ENCODE data around the gene GNPDA2. TPM values are rescaled to one million over a fixed set of nuclear protein-coding genes. Genes with fewer than 3 reads are reported as not detected.

GNPDA2 gene
- total RNA-seq, 1 donor from 2014 or later = 8.8 TPM

GRCh38 chr4:44674471-44674870, 51.9 kb downstream of the GNPDA2 start:
- Mint-ChIP-seq H3K27me3 (peaks cover 14% of the 10 kb centered on the region), H3K27ac (no peak overlapping the region), H3K36me3 (ENCODE audit: insufficient read depth) (no peaks in the 10 kb centered on the region), H3K4me3 (ENCODE audit: low read depth) (no peak overlapping the region), H3K9me3 (ENCODE audit: low read depth) (no peaks in the 10 kb centered on the region), H3K4me1 (ENCODE audit: low read depth) (peaks cover 5% of the 10 kb centered on the region)
- DNase-seq (ENCODE audit: low spot score, unreplicated experiment) = no peak
- TF ChIP-seq, protein P1, sequence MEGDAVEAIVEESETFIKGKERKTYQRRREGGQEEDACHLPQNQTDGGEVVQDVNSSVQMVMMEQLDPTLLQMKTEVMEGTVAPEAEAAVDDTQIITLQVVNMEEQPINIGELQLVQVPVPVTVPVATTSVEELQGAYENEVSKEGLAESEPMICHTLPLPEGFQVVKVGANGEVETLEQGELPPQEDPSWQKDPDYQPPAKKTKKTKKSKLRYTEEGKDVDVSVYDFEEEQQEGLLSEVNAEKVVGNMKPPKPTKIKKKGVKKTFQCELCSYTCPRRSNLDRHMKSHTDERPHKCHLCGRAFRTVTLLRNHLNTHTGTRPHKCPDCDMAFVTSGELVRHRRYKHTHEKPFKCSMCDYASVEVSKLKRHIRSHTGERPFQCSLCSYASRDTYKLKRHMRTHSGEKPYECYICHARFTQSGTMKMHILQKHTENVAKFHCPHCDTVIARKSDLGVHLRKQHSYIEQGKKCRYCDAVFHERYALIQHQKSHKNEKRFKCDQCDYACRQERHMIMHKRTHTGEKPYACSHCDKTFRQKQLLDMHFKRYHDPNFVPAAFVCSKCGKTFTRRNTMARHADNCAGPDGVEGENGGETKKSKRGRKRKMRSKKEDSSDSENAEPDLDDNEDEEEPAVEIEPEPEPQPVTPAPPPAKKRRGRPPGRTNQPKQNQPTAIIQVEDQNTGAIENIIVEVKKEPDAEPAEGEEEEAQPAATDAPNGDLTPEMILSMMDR (IDR thresholded peaks at IDR 0.05; ENCODE audit: unreplicated experiment) = no peak

GRCh38 chr4:44671636-44672035, 54.7 kb downstream of the GNPDA2 start:
- no peaks in the 10 kb centered on the region for H3K4me1 Mint-ChIP-seq (ENCODE audit: low read depth)
- H3K27ac Mint-ChIP-seq = no peak overlapping the region

DNA sequence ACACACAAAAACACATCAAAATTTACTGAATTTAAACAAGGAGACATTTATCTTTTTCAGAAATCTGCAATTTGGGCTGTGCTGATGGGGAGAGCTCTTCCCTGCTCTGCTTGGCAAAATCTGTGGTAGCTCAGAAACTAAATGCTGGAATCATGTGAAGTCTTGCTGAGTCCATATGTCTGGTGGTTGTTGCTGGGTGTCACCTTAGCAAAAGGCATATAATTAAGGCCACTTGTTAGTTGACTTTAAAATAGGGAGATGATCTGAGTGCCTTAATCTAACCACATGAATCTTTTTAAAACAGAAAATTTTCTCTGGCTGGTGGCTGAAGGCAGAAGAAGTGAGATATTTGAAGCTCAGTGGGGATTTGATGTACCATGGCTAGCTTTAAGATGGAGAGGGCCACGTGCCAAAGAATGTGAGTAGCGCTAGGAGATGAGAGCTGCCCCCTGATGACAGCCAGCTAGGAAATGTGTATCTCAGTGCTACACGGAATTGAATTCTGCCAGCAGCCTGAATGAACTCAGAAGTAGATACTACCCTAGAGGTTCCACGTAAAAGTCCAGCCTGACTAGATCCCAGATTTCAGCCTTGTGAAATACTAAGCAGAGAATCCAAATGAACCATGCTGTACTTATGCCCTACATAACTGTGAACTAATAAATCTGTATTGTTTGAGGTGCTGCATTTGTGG, 55.7 kb downstream of the GNPDA2 start:
- no peaks in the 10 kb centered on the region for H3K4me1 Mint-ChIP-seq (ENCODE audit: low read depth)
- TF ChIP-seq, protein P1 (IDR thresholded peaks at IDR 0.05; ENCODE audit: unreplicated experiment) = no peak
- H3K4me3 Mint-ChIP-seq (ENCODE audit: low read depth) = no peak overlapping the region
- H3K27ac Mint-ChIP-seq = no peak overlapping the region
- no peaks in the 10 kb centered on the region for H3K9me3 Mint-ChIP-seq (ENCODE audit: low read depth)
- no peaks in the 10 kb centered on the region for H3K36me3 Mint-ChIP-seq (ENCODE audit: insufficient read depth)
- DNase-seq (ENCODE audit: low spot score, unreplicated experiment) = no peak
- H3K27me3 Mint-ChIP-seq = peaks cover 17% of the 10 kb centered on the region

More at GRCh38 chr4:44671636-44672035, 54.7 kb downstream of the GNPDA2 start:
- DNase-seq (ENCODE audit: low spot score, unreplicated experiment) = no peak
- Mint-ChIP-seq H3K9me3 (ENCODE audit: low read depth) (no peaks in the 10 kb centered on the region), H3K27me3 (peaks cover 17% of the 10 kb centered on the region), H3K4me3 (ENCODE audit: low read depth) (no peak overlapping the region), H3K36me3 (ENCODE audit: insufficient read depth) (no peaks in the 10 kb centered on the region)
- TF ChIP-seq, protein P1 (IDR thresholded peaks at IDR 0.05; ENCODE audit: unreplicated experiment) = no peak

GRCh38 chr4:44668526-44668925, 57.8 kb downstream of the GNPDA2 start:
- TF ChIP-seq, protein P1 (IDR thresholded peaks at IDR 0.05; ENCODE audit: unreplicated experiment) = no peak
- Mint-ChIP-seq H3K4me3 (ENCODE audit: low read depth) (no peak overlapping the region), H3K27me3 (peaks cover 17% of the 10 kb centered on the region), H3K4me1 (ENCODE audit: low read depth) (no peaks in the 10 kb centered on the region), H3K36me3 (ENCODE audit: insufficient read depth) (no peaks in the 10 kb centered on the region), H3K27ac (no peak overlapping the region), H3K9me3 (ENCODE audit: low read depth) (no peaks in the 10 kb centered on the region)
- no peak for DNase-seq (ENCODE audit: low spot score, unreplicated experiment)

GRCh38 chr4:44663539-44664263, 62.7 kb downstream of the GNPDA2 start:
- TF ChIP-seq, protein P1 (IDR thresholded peaks at IDR 0.05; ENCODE audit: unreplicated experiment) = no peak
- DNase-seq (ENCODE audit: low spot score, unreplicated experiment) = no peak
- no peaks in the 10 kb centered on the region for H3K27me3 Mint-ChIP-seq
- H3K36me3 Mint-ChIP-seq (ENCODE audit: insufficient read depth) = no peaks in the 10 kb centered on the region
- H3K27ac Mint-ChIP-seq = no peak overlapping the region
- H3K4me1 Mint-ChIP-seq (ENCODE audit: low read depth) = peaks cover 2% of the 10 kb centered on the region
- H3K4me3 Mint-ChIP-seq (ENCODE audit: low read depth) = no peak overlapping the region
- H3K9me3 Mint-ChIP-seq (ENCODE audit: low read depth) = no peaks in the 10 kb centered on the region
